Activated T-cell treated with anti-CD3 and anti-CD28 coated beads, Interleukin-2, amount 50 U/mL, for 48 hours (primary cell): Measurements from ENCODE around the gene ENTPD8.
"Not testable (repeated sequence)": the region's sequence is repeated elsewhere in the genome, so short reads cannot be mapped to it uniquely, and the experiment has no call there.

Source experiments
- DNase-seq, 2 experiments: peaks; one replicate each; pipeline ENCODE4 v3.0.0-alpha.2; 2020

Gene ENTPD8

DNA sequence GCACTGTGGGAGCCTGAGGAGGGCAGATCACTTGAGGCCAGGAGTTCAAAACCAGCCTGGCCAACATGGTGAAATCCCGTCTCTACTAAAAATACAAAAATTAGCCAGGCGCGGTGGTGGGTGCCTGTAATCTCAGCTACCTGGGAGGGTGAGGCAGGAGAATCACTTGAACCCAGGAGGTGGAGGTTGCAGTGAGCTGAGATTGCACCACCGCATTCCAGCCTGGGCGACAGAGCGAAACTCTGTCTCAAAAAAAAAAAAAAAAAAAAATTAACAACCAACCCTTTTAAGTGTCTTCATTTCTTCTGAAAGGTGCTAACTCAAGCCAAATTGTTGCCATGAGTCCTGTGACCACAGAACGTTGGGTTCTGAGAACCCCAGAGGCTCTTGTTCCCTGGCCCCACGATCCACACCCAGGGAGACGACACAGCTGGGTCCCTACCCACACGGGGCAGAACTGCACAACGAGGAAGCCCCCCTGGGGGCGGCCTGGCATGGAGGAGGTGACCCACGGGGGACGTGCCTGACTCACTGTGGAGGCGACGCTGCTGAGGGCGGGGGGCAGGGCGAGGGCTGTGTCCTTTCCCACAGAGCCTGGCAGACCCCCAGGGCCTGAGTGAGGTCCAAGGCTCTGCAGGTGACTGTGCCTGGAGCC lies 30.8 kb downstream of the ENTPD8 start:
- not testable (repeated sequence) for DNase-seq

DNA sequence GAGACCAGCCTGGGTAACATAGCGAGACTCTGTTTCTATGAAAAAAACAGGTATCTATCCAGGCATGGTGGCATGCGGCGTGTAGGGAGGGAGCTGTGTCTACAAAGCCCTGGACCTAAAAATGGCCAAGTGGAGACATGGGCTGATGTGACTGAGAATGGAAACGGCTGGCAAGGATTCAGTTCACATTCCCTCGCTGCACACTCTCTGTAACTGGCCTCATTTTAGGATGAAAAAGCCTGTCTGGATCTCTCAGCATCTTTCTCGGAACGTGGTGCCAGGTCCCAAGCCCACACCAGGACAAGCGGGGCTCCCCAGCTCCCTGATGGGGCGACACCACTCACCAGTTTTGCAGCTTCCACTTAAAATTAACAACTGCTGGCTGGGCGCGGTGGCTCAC lies 31.6 kb downstream of the ENTPD8 start:
- DNase-seq, result no peak

DNA sequence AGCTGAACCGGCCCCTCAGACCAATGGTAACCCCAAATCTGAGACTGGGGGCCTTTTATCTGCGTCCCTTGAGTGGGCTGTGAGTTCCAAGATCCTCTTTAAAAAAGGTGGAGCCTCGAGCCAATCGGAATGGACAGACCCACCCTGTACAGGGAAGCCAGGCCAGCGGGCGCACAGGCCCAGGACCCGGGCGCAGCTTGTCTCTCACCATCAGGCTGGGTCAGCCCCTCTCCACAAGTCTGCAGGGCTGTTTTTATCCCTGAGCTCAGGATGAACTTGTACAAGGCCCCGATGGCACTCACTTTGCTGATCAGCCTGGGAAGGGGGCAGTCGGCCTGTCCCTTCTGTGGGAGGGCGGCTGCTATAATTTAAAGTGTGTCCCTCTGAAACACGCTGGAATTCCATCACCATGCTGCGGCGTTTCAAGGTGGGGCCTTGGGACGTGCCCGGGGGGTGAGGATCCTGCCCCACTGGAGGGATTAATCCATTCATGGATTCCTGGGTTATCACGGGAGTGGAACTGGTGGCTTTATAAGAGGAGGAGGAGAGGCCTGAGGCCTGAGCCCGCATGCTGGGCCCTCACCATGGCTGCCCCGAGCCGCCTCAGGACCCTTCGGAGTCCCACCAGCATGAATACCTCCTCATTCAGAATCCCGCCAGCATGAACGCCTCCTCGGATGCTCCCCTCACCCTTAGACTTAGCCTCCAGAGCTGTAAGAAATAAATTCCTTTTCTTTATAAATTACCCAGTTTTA lies 32.3 kb downstream of the ENTPD8 start:
- DNase-seq, result no peak

DNA sequence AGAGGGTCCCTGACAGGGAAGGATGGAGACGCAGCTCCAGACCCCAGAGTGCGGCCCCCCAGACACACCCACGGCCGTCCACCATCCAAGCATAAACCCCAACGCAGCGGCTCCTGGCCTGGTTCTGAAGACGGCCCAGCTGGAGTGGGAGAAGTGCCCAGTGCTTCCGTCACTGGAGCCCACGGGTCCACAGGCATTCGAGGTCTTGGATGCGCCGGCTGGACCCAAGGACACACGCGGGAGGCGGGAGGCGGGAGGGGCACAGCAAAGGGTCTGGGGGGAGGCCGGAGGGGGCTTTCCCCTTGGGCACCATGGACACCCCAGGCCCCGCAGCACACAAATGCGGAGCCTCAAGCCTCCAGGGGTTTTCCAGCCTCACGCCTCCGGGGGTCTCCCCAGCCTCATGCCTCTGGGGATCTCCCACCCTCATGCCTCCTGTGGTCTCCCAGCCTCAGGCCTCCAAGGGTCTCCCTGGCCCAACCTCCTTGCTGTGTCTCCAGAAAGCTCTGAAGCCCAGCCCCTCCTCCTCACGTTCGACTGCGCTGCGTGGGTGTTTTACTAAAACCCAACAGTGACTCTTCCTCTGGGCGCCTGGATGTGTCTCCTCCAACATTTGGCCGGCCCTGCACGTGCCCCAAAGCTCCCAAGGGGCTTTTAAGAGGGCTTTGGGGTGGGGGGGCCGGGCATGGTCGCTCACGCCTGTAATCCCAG lies 33.4 kb downstream of the ENTPD8 start:
- DNase-seq, result no peak

DNA sequence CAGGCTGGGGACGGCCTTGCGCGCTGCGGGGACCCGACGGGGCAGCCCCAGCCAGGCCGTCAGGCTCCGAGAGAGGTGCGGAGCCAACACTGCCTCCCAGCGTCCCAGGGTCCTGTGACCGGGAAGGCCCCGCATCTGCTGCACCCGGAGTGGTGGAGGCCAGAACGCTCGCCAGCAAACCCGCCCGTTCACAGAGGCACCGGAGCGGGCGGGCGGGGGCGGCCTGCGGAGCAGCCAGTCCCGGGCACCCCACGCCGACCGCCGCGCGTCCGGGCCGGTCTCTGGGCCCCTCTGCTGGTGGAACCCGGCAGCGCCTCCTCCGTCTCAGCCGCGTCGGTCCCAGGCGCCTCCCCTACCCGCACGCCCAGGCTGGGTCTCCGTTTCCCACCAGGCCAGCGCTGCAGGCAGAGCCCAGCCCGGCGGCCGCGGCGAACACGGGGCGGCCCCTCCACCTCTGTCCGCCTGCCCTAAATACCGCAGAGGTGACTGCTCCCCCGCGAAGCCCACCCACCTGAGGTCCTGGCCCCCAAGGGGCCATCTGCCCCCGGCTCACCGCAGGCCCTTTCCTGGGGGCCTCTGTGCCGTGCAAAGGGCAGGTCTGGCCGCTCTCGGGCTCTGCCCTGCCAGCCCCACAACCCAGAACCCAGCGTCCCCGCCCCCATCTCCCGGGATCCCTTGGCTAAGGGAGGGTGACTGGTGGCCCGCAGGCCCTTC lies 34.1 kb downstream of the ENTPD8 start:
- peak; percentile 76 to 85 for DNase-seq

DNA sequence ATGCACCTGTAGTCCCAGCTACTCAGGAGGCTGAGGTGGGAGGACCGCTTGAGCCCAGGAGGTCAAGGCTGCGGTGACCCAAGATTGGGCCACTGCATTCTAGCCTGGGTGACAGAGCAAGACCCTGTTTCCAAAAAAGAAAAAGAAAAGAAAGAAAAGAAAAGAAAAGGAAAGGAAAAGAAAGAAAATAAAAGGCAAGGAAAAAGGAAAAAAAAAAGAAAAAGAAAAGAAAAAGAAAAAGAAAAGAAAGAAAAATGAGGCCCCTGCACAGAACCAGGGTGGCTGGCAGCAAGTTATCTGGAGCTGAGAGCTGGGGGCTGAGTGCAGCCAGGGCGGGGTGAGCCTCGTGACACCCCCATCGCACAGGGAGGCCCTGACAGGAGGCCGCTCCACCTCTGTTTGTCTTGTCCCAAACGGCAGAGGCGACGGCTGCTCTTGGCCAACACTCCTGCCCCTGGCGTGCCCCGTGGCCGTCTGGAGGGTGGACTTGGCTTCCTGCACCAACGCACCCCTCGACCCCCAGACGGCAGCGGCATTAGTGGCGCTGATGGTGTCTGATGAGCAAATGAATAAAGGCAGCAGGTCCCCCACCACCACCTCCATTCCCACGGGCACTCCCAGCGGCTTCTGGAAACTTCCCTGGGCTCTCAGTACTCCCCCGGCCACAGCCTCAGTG lies 34.9 kb downstream of the ENTPD8 start:
- DNase-seq, result no peak

DNA sequence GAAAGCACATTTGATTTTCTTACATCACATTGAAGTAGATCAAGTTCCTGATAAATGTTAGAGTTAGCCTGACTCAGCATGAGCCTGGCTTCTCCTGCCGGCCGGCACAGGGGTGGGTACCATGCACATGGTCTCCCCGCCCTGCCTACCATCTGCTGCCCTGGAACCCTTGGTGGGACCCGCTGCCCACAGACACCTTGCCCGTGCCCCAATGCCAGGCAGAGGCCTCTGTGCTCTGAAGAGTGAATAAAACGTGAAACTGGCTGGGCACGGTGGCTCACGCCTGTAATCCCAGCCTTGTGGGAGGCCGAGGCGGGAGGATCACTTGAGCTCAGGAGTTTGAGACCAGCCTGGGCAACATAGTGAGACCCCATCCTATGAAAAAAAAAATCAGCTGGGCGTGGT lies 35.5 kb downstream of the ENTPD8 start:
- DNase-seq, result no peak

DNA sequence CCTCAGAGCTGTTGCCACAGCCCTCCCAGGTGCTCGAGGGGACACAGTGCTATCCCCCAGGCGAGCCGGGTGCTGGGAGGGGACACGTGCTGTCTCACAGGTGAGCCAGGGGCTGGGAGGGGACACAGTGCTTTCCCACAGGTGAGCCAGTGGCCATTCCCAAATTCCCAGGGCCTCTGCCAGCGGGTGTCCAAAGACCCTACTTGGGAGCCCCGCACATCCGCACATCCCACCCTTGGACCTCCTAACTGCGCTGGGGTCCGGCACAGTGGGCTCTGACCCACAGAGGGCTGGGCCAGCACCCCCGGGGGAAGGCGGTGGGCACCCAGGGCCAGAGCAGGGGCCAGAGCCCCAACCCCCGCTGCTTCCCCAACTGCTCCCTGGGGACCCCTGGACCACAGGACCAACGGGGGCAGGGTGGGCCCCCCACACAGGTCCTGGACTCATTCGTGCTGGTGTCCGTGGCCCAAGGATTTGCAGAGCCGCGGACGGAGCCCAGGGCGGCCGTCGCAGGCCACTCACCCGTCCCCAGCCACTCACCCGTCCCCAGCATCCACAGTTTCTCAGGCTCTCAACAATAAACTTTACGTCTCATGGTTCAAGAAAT lies 36.1 kb downstream of the ENTPD8 start:
- DNase-seq, result no peak

DNA sequence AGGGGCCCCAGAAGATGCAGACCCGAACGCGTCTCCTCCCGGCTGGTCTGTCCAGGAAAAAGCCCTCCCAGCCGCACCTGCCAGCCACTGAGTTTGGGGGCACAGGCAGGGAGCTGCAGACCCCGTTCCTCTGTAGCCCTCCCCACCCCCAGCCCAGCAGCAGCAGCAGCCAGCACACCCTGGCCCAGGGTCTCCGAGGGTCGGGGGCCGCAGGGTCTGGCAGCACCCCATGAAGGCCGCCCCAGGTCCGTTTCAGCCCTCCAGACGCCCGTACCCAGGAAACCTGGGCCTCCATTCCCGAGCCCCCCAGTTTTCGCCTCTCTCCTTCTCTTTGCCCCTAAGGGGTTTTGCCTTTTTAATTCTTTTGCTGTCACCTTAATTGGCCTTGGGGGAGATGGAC lies 37.9 kb downstream of the ENTPD8 start:
- DNase-seq, result no peak

DNA sequence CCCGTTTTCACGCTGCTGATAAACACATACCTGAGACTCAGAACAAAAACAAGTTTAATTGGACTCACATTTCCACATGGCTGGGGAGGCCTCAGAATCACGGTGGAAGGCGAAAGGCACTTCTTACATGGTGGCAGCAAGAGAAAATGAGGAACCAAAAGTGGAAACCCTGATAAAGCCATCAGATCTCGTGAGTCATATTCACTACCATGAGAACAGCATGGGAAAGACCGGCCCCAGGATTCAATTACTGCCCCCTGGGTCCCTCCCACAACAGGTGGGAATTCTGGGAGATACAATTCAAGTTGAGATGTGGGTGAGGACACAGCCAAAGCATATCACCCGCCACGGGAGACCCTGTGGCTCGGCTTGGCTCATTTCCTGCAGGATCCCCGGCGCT lies 38.4 kb downstream of the ENTPD8 start:
- DNase-seq, result no peak

DNA sequence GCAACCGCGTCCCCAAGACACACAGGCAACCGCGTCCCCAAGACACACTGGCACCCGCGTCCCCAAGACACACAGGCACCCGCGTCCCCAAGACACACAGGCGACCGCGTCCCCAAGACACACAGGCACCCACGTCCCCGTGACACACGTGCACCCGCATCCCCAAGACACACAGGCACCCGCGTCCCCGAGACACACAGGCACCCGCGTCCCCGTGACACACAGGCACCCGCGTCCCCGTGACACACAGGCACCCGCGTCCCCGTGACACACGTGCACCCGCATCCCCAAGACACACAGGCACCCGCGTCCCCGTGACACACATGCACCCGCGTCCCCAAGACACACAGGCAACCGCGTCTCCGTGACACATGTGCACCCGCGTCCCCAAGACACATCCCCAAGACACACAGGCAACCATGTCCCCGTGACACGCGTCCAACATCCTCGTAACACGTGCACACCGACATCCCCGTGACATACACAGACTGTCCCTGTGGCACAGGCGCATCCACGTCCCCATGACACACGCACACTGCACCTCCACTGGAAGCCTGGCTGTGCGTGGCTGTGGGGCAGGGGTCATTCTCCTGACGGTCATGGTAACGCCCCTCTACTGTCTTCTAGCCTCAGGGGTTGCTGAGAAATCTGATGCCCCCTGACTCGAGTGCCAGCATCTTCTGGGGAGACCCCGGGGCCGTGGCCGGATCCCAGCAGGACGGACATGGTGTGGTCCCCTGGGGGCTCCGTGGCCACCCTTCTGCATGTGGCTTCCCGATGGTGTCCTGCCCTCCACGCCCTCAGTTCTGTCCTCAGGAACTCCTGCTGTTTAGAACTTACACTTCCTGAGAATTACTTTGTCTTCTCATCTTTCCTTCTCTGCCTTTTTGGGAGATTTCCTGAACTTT lies 42.3 kb downstream of the ENTPD8 start:
- no peak for DNase-seq

DNA sequence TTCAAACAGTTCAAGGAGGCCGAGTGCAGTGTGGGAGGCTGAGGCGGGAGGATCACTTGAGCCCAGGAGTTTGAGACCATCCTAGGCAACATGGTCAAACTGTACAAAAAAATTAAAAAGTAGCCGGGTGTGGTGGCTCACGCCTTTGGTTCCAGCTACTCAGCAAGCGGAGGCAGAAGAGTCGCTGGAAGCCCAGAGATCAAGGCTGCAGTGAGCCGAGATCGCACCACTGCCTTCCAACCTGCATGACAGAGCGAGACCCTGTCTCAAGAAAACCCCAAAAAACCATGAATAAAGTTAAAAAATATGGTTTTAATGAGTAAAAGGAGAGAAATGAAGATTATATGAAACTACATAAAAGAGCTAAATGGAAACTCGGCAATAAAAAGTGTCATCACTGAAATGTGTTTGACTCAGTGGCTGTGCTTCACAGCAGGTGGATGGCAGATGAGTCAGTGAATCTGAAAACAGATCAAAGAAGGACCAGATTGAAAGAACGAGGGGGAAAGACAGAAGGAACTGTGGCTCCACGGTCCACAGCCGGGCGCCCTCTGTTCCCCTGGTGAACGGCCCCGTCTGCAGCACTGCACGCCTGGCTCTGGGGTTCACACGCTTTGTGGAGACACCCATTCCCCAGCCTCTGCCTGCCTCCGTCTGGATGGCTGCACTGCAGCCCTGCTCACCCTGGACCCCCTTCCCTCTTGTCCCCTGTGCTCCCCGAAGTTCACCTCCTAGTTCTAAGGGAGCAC lies 43.3 kb downstream of the ENTPD8 start:
- DNase-seq, result peak; percentile 67 to 72

DNA sequence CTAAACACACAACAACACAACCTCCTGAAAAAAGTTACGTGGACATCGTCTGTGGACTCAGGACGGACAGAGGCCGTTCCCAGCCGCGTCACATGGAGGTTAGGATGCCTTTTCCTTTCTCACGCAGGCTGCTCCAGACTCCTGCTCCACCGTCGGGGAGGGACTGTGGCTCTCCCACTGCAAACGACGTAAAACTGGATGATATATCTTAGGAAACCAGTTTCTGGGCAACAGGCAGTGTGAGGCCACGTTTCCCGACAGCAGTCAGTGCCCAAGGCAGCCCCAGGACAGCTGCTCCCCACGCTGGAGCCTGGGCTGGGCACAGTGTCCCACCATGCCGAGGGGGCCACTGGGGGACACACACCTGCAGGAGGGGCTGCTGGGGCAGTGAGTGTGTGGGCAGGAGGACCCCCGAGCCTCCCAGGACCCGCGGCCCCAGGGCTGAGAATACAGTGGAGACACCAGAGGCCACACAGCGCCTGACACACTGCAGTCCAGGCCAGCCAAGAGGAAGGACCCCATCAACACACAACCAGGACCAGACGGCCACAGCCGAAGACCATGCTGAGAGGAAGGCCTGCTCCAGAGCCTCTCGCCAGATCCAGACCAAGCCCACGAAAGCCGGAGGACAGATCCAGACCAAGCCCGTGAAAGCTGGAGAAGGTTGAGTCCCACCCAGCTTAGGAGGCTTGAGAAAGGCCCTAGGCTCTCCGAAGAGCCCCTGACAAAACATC lies 44.4 kb downstream of the ENTPD8 start:
- DNase-seq, result no peak

DNA sequence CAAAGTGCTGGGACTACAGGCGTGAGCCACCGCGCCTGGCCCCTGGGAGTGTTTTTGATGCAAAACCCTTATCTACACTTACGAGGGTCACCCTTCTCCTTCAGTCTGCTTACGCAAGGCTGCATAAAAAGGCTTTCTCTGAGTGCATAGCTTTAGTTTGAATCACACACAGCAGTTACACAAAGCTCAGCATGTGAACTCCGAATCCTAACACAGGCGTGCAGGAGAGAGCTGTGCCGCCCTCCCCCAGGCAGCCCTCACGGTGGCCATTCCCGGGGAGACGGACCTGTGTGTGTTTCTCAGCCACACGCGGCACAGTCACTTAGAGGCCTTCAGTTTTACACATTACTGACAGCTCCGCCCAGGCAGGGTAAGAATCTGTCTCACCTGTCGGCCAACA lies 44.9 kb downstream of the ENTPD8 start:
- DNase-seq, result no peak

DNA sequence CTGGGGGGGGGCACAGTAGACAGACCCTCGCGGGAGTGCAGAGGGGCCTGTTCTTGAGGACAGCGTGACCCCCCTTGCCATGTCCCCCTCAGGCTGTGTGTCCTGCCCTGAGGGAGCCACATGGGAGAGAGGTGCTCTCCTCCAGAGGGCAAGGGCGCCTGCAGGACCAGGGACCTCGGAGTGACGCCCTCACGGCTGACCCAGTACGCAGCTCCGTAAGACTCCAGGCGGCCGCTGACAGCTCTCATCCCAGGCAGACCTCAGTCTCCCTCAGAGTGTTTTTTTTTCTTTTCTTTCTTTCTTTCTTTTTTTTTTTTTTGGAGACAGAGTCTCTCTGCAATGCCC lies 45.5 kb downstream of the ENTPD8 start:
- DNase-seq, result no peak

DNA sequence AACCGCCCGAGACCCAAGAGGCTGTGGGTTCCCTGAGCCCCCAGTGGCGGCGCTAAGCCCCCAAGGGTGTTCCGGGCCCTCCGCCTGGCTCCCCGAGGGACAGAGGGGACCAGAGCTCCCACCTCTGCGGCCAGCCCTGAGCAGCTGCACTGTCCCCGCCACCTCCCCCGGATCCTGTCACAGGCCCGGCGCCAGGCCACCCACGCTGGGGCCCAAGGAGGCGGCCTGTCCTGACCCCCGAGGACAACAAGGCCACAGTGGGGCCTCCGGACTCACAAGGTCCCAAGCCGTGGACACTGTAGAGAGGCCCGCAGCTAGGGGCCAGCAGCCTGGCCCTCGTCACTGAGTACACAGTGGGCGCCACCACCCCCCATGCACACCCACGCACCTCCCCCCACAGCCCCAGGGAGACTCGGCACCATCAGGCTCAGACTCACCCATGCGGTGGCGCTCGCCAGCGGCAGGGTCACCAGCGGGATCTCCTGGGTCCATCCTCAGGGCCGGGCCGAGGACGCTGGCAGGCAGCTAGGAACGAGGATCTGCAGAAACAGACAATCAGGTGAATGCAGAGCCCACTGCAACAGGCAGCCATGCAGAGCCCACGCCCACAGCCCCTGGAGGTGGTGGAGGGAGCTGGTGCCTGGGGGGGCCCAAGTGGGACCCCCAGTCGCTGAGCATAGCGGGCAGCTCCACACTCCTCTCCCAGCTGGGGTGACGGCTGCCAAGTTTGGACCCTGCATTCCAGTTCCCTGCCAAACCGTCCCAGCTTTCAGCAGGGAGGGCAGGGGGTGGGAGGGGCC lies 46.1 kb downstream of the ENTPD8 start:
- DNase-seq, result no peak

DNA sequence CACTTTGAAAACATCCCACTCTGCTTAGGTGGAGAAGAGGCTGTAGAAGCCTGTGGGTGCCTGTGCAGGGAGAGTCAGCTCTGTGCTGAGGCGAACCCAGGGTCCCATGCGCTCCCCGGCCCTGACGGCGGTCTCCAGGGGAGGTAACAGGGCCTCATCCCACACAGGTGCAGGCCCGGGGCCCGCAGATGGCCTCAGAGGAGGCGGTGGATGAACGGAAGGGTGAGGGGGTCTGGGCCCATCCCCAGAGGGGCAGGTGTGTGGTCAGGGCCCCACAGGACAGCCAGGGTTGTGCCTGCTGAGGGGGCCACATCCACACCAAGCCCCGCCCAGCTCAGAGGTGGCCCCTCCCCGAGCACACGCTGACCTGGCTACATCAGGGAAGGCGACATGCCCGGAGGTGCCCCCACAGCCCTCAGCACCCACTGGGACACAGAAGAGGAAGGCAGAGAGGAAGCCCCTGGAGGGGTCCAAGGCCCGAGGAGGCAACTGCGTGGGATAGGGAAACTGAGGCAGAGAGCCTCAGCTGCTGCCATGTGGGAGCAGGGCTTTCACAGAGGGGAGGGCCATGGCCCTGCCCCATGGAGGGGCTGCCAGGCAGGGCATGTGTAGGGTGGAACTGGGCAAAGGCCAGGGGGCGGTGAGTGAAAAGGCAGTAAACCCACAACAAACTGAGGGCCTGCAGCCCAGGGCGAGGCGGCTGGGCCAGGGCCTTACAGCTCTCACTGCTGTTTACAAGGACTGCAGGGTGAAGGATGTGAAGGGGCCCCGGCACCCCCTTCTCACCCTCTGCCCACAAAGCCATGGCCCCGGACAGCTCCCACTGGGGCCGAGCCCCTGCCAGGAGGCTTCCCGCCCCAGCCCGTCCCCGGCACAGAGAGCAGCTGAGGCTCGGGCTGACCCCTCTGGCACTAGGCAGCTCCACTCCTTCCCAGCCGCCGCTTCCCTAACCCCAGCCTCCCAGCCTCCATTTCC lies 47.7 kb downstream of the ENTPD8 start:
- DNase-seq, result no peak
